Skeletal muscle tissue (tissue), 4 donors: ENCODE measurements around the gene MYBPH. TPM values are rescaled to one million over a fixed set of nuclear protein-coding genes. Genes with fewer than 3 reads are reported as not detected.

ENCODE experiments used
- H3K27ac ChIP-seq: one replicate; pipeline ENCODE4 v1.7.0; 2013; ENCODE audit warnings: mild to moderate bottlenecking, low read depth, low read length, inconsistent platforms
- H3K27me3 ChIP-seq, 3 donors: one replicate each; pipeline ENCODE4 v1.7.0; 2013; ENCODE audit warnings: low read length in 3 of 3; ENCODE audit not compliant: control insufficient read depth in 3 of 3, insufficient read depth in 3 of 3
- H3K36me3 ChIP-seq, 3 donors: one replicate each; pipeline ENCODE4 v1.7.0; 2013; ENCODE audit warnings: low read length in 3 of 3; ENCODE audit not compliant: control insufficient read depth in 3 of 3, insufficient read depth in 3 of 3
- H3K4me1 ChIP-seq, 3 donors: one replicate each; pipeline ENCODE4 v1.7.0; 2013; ENCODE audit warnings: low read length in 3 of 3, mild to moderate bottlenecking in 3 of 3; ENCODE audit not compliant: control insufficient read depth in 3 of 3, insufficient read depth in 3 of 3
- H3K4me3 ChIP-seq, 3 donors: one replicate each; pipeline ENCODE4 v1.7.0; 2013; ENCODE audit warnings: low read length in 3 of 3
- H3K9ac ChIP-seq, 3 donors: one replicate each; pipeline ENCODE4 v1.7.0; 2013; ENCODE audit warnings: low read length in 3 of 3, mild to moderate bottlenecking in 3 of 3, moderate library complexity in 2 of 3, low read depth in 1 of 3
- H3K9me3 ChIP-seq, 3 donors: one replicate each; pipeline ENCODE4 v1.7.0; 2013; ENCODE audit warnings: low read length in 3 of 3; ENCODE audit not compliant: control insufficient read depth in 3 of 3
- total RNA-seq: library from RNA; depleted of rRNA; stranded (reverse); fragments of >200 nt; gene quantifications from one replicate; pipeline ENCODE4 v1.2.3, GENCODE V29; 2014
- donor health status: Osteomylitis.

Gene MYBPH
- total RNA-seq, 1 donor from 2014 or later, result 27.7 TPM

DNA sequence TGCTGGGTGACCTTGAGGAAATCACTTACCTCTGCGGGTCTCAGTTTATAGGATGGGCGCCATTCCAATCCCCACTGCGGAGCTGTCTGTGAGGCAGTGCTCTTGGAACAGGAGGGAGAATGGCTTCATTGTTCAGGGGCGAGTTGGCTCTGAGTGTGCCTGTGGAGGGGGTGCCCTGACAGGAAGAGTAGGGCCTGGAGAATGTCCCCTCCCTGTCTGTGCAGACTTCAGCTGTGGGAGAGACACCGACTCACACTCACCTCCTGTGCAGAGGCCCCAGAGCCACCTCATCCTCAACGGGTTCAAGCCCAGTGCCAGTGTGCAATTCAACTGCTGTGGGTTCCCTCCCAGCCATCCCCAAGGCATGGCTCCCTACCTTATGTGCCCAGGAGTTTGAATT is 31.0 kb downstream of the MYBPH start:
- Histone ChIP-seq H3K9me3 (no peaks in the 10 kb centered on the region), H3K4me1 (no peaks in the 10 kb centered on the region), H3K36me3 (no peaks in the 10 kb centered on the region), H3K4me3 (no peak overlapping the region), H3K27me3 (peaks cover 0 to 6% (median 0%) of the 10 kb centered on the region in 3 donors), H3K27ac (no peak overlapping the region), H3K9ac (no peak overlapping the region)

DNA sequence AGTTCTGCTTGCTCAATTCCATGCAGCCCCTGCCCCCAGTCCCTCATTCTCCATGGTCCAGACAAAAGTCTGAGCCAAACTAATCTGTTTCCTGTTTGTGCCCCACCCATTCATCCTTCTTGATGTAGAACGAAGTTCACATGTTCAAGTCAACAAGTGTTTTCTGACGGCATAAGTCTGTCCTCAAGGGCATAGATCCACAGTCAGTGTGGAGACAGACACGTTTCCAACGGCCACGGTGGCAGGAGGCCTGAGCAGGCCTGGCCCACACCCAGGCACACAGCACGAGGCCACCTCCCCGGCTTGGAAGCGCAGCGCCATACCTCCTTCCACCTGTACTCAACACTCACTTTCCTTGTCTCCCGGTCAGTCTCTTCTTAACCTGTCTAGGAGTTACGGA is 32.0 kb downstream of the MYBPH start:
- no peaks in the 10 kb centered on the region for H3K36me3 ChIP-seq
- H3K4me3 ChIP-seq, result no peak overlapping the region
- no peak overlapping the region for H3K27ac ChIP-seq
- peaks cover 0 to 6% (median 0%) of the 10 kb centered on the region in 3 donors for H3K27me3 ChIP-seq
- H3K9me3 ChIP-seq, result no peaks in the 10 kb centered on the region
- H3K9ac ChIP-seq, result no peak overlapping the region
- H3K4me1 ChIP-seq, result no peaks in the 10 kb centered on the region

DNA sequence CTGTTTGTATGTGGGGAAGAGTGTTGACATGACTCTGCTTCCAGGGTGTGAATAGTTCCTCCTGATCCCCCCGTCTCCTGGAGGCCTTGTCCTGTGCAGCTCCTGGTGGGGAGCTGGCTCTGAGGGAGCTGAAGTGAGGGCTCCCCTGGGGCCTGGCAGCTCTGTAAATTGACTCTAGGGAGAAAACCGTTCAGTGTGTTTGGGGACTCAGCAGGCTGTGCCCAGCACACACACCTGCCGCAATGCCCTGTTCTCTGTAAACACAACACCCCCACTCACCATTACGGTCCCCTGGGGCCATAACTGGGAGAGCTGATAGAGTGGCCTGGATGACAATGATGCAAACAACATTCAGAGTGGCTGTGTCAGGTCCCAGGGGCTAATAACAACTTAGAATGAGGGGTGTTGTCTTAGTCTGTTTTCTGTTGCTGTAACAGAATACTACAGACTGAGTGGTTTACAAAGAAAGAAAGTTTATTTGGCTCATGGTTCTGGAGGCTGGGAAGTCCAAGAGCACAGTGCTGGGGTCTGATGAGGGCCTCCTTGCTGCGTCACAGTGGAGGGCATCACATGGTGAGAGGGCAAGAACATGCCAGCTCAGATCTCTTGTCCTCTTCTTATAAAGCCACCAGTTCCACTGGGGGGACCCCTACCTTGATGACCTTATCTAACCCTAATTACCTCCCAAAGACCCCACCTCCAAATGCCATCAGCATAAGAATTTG is 32.8 kb downstream of the MYBPH start:
- no peaks in the 10 kb centered on the region for H3K36me3 ChIP-seq
- H3K4me3 ChIP-seq, result no peak overlapping the region
- H3K4me1 ChIP-seq, result no peaks in the 10 kb centered on the region
- no peak overlapping the region for H3K9ac ChIP-seq
- no peak overlapping the region for H3K27ac ChIP-seq
- peaks cover 0 to 6% (median 0%) of the 10 kb centered on the region in 3 donors for H3K27me3 ChIP-seq
- no peaks in the 10 kb centered on the region for H3K9me3 ChIP-seq

DNA sequence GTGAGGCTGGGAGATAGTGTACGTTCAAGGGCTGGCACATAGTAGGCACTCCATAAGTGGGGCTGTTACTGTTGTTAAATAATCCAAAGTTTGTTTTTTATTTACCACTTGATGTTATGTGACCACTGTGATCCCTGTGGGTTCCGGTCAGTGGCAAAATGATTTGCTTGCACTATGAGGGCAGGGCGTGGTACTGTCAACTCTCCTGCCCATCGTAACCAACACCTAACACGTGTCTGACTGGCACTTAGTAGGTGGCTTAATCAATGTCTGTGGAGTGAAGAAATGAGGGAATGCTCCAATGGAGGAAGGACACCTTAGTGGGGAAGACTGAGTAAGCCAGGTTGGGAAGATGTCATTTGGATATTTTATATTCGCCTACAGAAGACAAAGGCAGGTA is 33.5 kb downstream of the MYBPH start:
- no peaks in the 10 kb centered on the region for H3K4me1 ChIP-seq
- no peak overlapping the region for H3K9ac ChIP-seq
- H3K36me3 ChIP-seq, result no peaks in the 10 kb centered on the region
- H3K9me3 ChIP-seq, result no peaks in the 10 kb centered on the region
- H3K27me3 ChIP-seq, result peaks cover 0 to 6% (median 0%) of the 10 kb centered on the region in 3 donors
- no peak overlapping the region for H3K27ac ChIP-seq
- no peak overlapping the region for H3K4me3 ChIP-seq

DNA sequence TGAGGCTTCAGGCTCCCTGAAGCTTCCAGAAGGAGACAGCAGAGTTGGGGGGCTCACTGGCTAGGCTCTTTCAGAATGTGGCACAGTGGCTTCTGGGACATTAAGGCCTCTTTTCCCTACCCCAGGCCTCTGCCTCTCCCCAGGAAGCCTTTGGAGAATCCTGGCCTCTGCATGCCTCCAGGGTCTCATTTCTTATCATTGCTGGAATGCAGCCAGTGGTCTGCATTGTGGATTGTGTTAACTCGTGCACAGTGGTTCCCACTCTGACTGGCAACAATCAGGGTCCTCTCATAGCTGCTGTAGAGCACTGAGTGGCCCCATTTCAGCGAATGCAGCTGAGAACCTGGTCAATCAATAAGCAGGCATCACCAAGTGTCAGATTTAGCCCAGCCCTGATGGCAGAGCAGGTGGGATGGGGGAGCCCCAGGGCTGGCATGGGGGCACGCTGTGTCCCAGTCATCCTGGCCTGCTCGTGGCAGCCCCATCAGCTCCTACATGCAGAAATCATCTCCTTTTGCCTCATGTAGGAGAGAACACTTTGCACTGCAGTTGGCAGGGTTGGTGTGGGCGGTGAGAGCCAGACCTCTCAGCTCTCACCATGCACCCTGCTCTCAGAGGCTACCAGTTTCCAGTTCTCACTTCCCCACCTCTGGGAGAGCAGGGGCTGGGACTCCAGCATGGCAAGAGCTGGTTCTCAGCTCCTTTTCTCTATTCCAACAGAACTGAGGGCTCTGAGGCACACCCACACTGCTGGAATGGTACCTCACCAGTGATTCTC is 34.7 kb downstream of the MYBPH start:
- H3K9ac ChIP-seq, result no peak overlapping the region
- H3K9me3 ChIP-seq, result no peaks in the 10 kb centered on the region
- no peaks in the 10 kb centered on the region for H3K4me1 ChIP-seq
- no peak overlapping the region for H3K27ac ChIP-seq
- peaks cover 0 to 6% (median 0%) of the 10 kb centered on the region in 3 donors for H3K27me3 ChIP-seq
- H3K4me3 ChIP-seq, result no peak overlapping the region
- H3K36me3 ChIP-seq, result no peaks in the 10 kb centered on the region

DNA sequence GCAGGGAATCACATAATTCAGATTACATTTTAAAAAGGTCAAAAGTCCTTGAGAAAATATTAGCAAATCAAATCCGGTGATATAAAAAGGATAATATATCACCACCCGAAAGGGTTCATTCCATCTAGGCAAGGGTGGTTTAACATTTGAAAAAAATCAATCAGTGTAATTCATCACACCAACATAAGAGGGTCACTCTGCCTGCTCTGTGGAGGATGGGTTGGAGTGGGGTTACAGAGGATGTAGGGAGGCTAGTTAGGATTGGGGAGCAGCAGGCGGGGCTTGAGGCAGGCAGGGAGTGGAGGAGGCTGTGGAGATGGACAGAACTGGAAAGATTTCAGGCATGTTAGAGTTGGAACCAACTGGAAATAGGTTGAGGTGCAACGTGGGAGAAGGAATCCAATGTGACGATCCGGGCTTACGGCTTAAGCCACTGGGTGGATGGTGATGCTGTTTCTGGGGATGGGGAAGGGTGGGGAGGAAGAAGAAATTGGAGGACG is 35.6 kb downstream of the MYBPH start:
- H3K36me3 ChIP-seq, result no peaks in the 10 kb centered on the region
- no peaks in the 10 kb centered on the region for H3K9me3 ChIP-seq
- no peak overlapping the region for H3K27ac ChIP-seq
- no peak overlapping the region for H3K9ac ChIP-seq
- peaks cover 0 to 6% (median 0%) of the 10 kb centered on the region in 3 donors for H3K27me3 ChIP-seq
- H3K4me1 ChIP-seq, result no peaks in the 10 kb centered on the region
- H3K4me3 ChIP-seq, result no peak overlapping the region

DNA sequence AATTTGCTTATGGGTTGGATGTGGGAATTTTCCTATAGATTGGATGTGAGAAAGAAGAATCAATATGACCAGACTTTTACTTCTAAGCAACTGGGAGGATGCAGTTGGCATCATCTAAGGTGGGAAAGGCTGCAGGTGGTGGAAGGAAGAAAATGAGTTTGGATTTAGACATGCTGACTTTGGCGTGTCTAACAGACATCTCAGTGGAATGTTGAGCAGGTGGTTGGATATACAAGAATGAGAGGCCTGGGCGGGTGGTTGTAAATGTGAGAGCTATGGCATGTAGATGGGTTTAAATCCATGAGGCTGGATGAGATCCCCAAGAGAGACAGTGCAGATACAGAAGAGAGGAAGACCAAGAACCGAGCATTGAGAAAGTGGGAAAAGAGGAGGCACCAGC is 37.6 kb downstream of the MYBPH start:
- Histone ChIP-seq H3K9me3 (no peaks in the 10 kb centered on the region), H3K9ac (no peak overlapping the region), H3K27me3 (peaks cover 0 to 6% (median 0%) of the 10 kb centered on the region in 3 donors), H3K4me1 (no peaks in the 10 kb centered on the region), H3K4me3 (no peak overlapping the region), H3K36me3 (no peaks in the 10 kb centered on the region), H3K27ac (no peak overlapping the region)

DNA sequence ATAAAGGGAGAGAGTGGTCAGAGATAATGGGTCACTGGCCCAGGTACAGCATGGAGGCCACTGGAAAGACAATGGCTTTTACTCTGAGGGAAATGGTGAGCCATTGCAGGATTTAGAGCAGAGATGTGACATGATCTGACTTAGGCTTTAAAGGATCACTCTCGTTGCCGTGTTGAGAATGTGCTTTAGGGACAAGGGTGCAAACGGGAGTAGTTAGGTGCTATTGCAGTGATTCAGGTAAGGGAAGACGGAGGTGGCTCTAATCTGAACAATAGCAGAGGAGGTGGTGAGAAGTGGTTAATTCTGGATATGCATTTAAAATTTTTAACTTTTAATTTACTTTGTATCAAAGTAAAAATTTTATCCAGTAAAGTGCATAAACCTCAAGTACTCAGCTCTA is 38.3 kb downstream of the MYBPH start:
- H3K9me3 ChIP-seq, result no peaks in the 10 kb centered on the region
- no peak overlapping the region for H3K4me3 ChIP-seq
- no peaks in the 10 kb centered on the region for H3K4me1 ChIP-seq
- H3K27ac ChIP-seq, result no peak overlapping the region
- H3K9ac ChIP-seq, result no peak overlapping the region
- peaks cover 0 to 6% (median 0%) of the 10 kb centered on the region in 3 donors for H3K27me3 ChIP-seq
- H3K36me3 ChIP-seq, result no peaks in the 10 kb centered on the region

DNA sequence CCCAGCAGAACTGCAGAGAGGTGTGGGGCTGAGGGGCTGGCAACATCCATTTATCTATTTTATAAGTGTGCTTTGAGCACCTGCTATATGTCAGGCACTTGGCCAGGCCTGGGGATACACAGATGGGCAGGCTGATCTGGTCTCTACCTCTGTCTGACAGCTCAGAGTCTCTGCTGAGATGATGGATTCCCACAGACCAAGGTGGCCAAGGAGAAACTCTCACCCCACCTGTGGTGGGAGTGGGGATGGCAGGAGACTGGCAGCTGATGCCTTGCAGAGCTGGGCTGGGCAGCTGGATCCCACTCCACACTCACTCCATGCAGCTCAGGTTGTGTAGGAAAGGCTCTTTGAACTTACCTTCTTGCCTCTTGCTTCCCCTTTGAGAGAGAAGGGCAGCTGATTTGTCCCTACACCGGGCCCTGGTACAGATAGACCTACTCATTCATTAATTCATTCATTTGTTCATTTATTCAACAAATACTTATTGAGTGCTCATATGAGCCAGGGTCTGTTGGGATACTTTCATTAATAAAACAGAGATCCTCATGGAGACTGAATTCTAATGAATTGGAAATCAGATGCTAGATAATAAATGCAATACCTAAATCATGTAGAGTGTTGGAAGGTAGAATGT is 39.1 kb downstream of the MYBPH start:
- H3K36me3 ChIP-seq, result no peaks in the 10 kb centered on the region
- H3K27me3 ChIP-seq, result peaks cover 0 to 6% (median 0%) of the 10 kb centered on the region in 3 donors

More for the DNA sequence above, 39.1 kb downstream of the MYBPH start:
- H3K9ac ChIP-seq, result no peak overlapping the region
- H3K4me3 ChIP-seq, result no peak overlapping the region
- H3K9me3 ChIP-seq, result no peaks in the 10 kb centered on the region
- H3K27ac ChIP-seq, result no peak overlapping the region
- no peaks in the 10 kb centered on the region for H3K4me1 ChIP-seq
